ENCODE results near the gene DPP3.
A peak's percentile ranks its signal among the peaks of the same experiment; 100 is the strongest.

The DPP3 gene

DNA sequence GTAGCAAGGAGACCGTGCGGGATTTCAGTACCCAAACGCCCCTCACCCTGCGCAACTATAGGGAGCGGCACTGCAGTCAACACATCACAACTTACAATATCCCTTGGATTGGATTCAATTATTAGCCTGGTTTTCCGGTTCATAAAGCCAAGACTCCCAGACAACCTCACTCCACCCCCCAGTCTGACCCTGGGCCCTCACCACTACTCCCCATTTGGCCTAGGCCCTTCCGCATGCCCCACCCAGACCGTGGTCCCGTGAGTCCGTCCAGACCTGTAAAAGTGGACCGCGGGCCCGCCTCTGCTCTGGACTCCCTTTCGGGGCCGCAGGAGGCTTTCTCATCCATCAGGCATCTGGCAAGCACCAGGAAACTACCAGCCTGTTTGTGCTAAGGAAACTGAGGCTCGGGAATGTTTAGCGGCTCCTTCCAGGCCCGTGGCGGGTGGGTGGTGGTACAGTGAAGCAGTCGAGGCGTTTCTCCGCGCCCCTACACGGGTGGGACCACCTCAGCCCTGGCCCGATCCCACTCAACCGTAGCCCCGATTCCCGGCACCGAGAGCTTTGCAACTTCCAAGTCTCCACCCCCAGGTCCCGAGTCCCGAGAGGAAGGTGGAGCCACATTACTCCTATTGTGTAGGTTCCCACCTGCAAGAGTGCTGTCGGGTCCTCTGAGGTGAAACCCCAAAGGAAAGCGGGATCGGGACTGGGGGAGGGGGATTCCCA, 679 bp upstream of the DPP3 start:
- peak overlapping the region; percentile 91 for H3K9ac ChIP-seq (ENCODE audit: low read depth, low read length, poor library complexity)
- peak overlapping the region; percentile 7 for H4K91ac ChIP-seq (ENCODE audit: low read depth, low read length, poor library complexity)

DNA sequence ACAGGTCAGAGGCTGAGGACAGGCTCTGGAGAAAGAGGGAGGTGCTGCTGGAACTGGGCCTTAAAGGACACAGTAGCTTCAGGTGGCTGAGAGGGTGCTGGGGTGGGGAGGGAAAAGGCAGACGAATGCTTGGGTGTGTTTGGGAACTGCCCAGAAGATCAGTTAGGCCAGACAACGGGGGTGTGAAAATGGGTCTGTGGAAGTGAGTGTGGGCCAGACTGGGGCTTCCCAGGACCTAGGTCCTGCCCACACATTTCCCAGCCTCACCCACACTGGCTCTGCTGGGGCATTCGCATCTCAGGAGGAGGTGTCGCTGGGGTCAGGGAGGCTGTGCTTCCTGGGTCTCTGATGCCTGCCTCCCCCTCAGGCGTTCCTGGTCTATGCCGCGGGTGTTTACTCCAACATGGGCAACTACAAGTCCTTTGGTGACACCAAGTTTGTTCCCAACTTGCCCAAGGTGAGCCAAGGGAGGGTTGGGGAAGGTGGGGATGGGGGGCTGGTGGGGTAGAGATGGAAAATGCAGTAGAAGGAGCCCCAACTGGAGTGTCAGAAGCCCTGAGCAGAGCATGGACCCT, 4.7 kb downstream of the DPP3 start:
- H4K8ac ChIP-seq (ENCODE audit: low read depth, low read length) = no peak overlapping the region
- no peaks in the 10 kb centered on the region for H3K9me3 ChIP-seq (replicated peaks in 1 of 2; ENCODE audit: control insufficient read depth in 2 of 2, insufficient read depth in 1 of 2, low read depth in 1 of 2, low read length in 2 of 2)
- DNase-seq (ENCODE audit: low spot score) = no peak
- no peak overlapping the region for H3K14ac ChIP-seq (ENCODE audit: low read length)
- no peak overlapping the region for H3K4me3 ChIP-seq (ENCODE audit: low read length in 2 of 2)
- no peak overlapping the region for H2BK12ac ChIP-seq (ENCODE audit: low read length)
- H3K4ac ChIP-seq (ENCODE audit: low read length) = no peak overlapping the region
- H3K18ac ChIP-seq (ENCODE audit: low read length) = no peak overlapping the region
- H2BK15ac ChIP-seq (ENCODE audit: low read length) = no peak overlapping the region
- H4K91ac ChIP-seq (ENCODE audit: low read depth, low read length, poor library complexity) = no peak overlapping the region
- H3K4me1 ChIP-seq (ENCODE audit: control insufficient read depth in 2 of 2, insufficient read depth in 1 of 2, low read depth in 1 of 2, low read length in 2 of 2) = no peaks in the 10 kb centered on the region
- no peak overlapping the region for H3K23ac ChIP-seq (ENCODE audit: low read depth, low read length, poor library complexity)
- peaks cover 6% of the 10 kb centered on the region for H3K79me1 ChIP-seq (ENCODE audit: low read depth, low read length)
- H2BK5ac ChIP-seq (ENCODE audit: low read length) = no peak overlapping the region
- H3K9ac ChIP-seq (ENCODE audit: low read depth, low read length, poor library complexity) = no peak overlapping the region
- H3K36me3 ChIP-seq (replicated peaks in 1 of 2; ENCODE audit: control insufficient read depth in 2 of 2, insufficient read depth in 2 of 2, low read length in 2 of 2) = peaks cover 23 to 52% of the 10 kb centered on the region in 2 donors
- WGBS, 2 donors (ENCODE audit: extremely low coverage in 2 of 2, insufficient read length in 2 of 2, insufficient replicate concordance in 1 of 2) = no CpG with 5 or more reads among the region's 7 CpGs
- H3K4me2 ChIP-seq (ENCODE audit: insufficient read depth, low read length, poor library complexity, severe bottlenecking) = no peak overlapping the region
- no peak overlapping the region for H2AK5ac ChIP-seq (ENCODE audit: low read depth, low read length)
- H2BK120ac ChIP-seq (ENCODE audit: low read depth, low read length) = no peak overlapping the region
- H3K27ac ChIP-seq (replicated peaks; ENCODE audit: low read length) = no peak overlapping the region
- H2AFZ ChIP-seq (ENCODE audit: low read length) = no peak overlapping the region
- H3K27me3 ChIP-seq (ENCODE audit: control insufficient read depth in 3 of 3, insufficient read depth in 3 of 3, low read depth in 1 of 3, low read length in 3 of 3) = no peaks in the 10 kb centered on the region

More for the DNA sequence above, 679 bp upstream of the DPP3 start:
- Histone ChIP-seq H2BK12ac (ENCODE audit: low read length) (no peak overlapping the region), H3K14ac (ENCODE audit: low read length) (no peak overlapping the region), H2BK120ac (ENCODE audit: low read depth, low read length) (no peak overlapping the region), H3K36me3 (replicated peaks in 1 of 2; ENCODE audit: control insufficient read depth in 2 of 2, insufficient read depth in 2 of 2, low read length in 2 of 2) (peaks cover 8 to 31% of the 10 kb centered on the region in 2 donors), H3K27me3 (ENCODE audit: control insufficient read depth in 3 of 3, insufficient read depth in 3 of 3, low read depth in 1 of 3, low read length in 3 of 3) (no peaks in the 10 kb centered on the region), H3K79me1 (ENCODE audit: low read depth, low read length) (peaks cover 4% of the 10 kb centered on the region), H4K8ac (ENCODE audit: low read depth, low read length) (no peak overlapping the region), H3K23ac (ENCODE audit: low read depth, low read length, poor library complexity) (peak overlapping the region; percentile 50), H3K18ac (ENCODE audit: low read length) (peak overlapping the region; percentile 94), H3K27ac (replicated peaks; ENCODE audit: low read length) (peak overlapping the region; percentile 85), H2AFZ (ENCODE audit: low read length) (peak overlapping the region; percentile 90), H3K4me2 (ENCODE audit: insufficient read depth, low read length, poor library complexity, severe bottlenecking) (peak overlapping the region; percentile 81), H3K4me3 (ENCODE audit: low read length in 2 of 2) (peak overlapping the region; percentile 92), H2AK5ac (ENCODE audit: low read depth, low read length) (peak overlapping the region; percentile 95), H3K4me1 (ENCODE audit: control insufficient read depth in 2 of 2, insufficient read depth in 1 of 2, low read depth in 1 of 2, low read length in 2 of 2) (peaks cover 0 to 15% of the 10 kb centered on the region in 2 donors), H3K9me3 (replicated peaks in 1 of 2; ENCODE audit: control insufficient read depth in 2 of 2, insufficient read depth in 1 of 2, low read depth in 1 of 2, low read length in 2 of 2) (no peaks in the 10 kb centered on the region), H2BK15ac (ENCODE audit: low read length) (no peak overlapping the region), H3K4ac (ENCODE audit: low read length) (peak overlapping the region; percentile 39), H2BK5ac (ENCODE audit: low read length) (peak overlapping the region; percentile 84)
- no CpG with 5 or more reads among the region's 34 CpGs for WGBS, 2 donors (ENCODE audit: extremely low coverage in 2 of 2, insufficient read length in 2 of 2, insufficient replicate concordance in 1 of 2)
- no peak for DNase-seq (ENCODE audit: low spot score)

- no peak for DNase-seq (ENCODE audit: low spot score)
- Histone ChIP-seq H4K8ac (ENCODE audit: low read depth, low read length) (no peak overlapping the region), H2BK120ac (ENCODE audit: low read depth, low read length) (no peak overlapping the region), H3K14ac (ENCODE audit: low read length) (no peak overlapping the region), H3K9me3 (replicated peaks in 1 of 2; ENCODE audit: control insufficient read depth in 2 of 2, insufficient read depth in 1 of 2, low read depth in 1 of 2, low read length in 2 of 2) (peaks cover 0 to 2% of the 10 kb centered on the region in 2 donors), H3K79me1 (ENCODE audit: low read depth, low read length) (peaks cover 6% of the 10 kb centered on the region), H2AK5ac (ENCODE audit: low read depth, low read length) (no peak overlapping the region), H3K4me1 (ENCODE audit: control insufficient read depth in 2 of 2, insufficient read depth in 1 of 2, low read depth in 1 of 2, low read length in 2 of 2) (no peaks in the 10 kb centered on the region), H2BK5ac (ENCODE audit: low read length) (peak overlapping the region; percentile 35), H3K4me3 (ENCODE audit: low read length in 2 of 2) (no peak overlapping the region), H2BK15ac (ENCODE audit: low read length) (no peak overlapping the region), H3K27ac (replicated peaks; ENCODE audit: low read length) (no peak overlapping the region), H3K18ac (ENCODE audit: low read length) (no peak overlapping the region), H3K27me3 (ENCODE audit: control insufficient read depth in 3 of 3, insufficient read depth in 3 of 3, low read depth in 1 of 3, low read length in 3 of 3) (no peaks in the 10 kb centered on the region), H3K4ac (ENCODE audit: low read length) (no peak overlapping the region), H4K91ac (ENCODE audit: low read depth, low read length, poor library complexity) (no peak overlapping the region), H3K4me2 (ENCODE audit: insufficient read depth, low read length, poor library complexity, severe bottlenecking) (no peak overlapping the region), H2AFZ (ENCODE audit: low read length) (no peak overlapping the region), H3K23ac (ENCODE audit: low read depth, low read length, poor library complexity) (no peak overlapping the region), H3K9ac (ENCODE audit: low read depth, low read length, poor library complexity) (no peak overlapping the region), H2BK12ac (ENCODE audit: low read length) (no peak overlapping the region), H3K36me3 (replicated peaks in 1 of 2; ENCODE audit: control insufficient read depth in 2 of 2, insufficient read depth in 2 of 2, low read length in 2 of 2) (peaks cover 37 to 73% of the 10 kb centered on the region in 2 donors)
- no CpG with 5 or more reads among the region's 10 CpGs for WGBS, 2 donors (ENCODE audit: extremely low coverage in 2 of 2, insufficient read length in 2 of 2, insufficient replicate concordance in 1 of 2)
Observed at GRCh38 chr11:66488957-66489356, 8.7 kb downstream of the DPP3 start.

- no peak overlapping the region for H3K23ac ChIP-seq (ENCODE audit: low read depth, low read length, poor library complexity)
- H2BK15ac ChIP-seq (ENCODE audit: low read length) = no peak overlapping the region
- no peak overlapping the region for H2BK12ac ChIP-seq (ENCODE audit: low read length)
- no peak overlapping the region for H3K14ac ChIP-seq (ENCODE audit: low read length)
- no peak overlapping the region for H2BK5ac ChIP-seq (ENCODE audit: low read length)
- no peak overlapping the region for H2AFZ ChIP-seq (ENCODE audit: low read length)
- whole genome bisulfite sequencing, 2 donors (ENCODE audit: extremely low coverage in 2 of 2, insufficient read length in 2 of 2, insufficient replicate concordance in 1 of 2) = no CpG with 5 or more reads among the region's 7 CpGs
- H3K27me3 ChIP-seq (ENCODE audit: control insufficient read depth in 3 of 3, insufficient read depth in 3 of 3, low read depth in 1 of 3, low read length in 3 of 3) = no peaks in the 10 kb centered on the region
- H3K18ac ChIP-seq (ENCODE audit: low read length) = no peak overlapping the region
- peaks cover 0 to 2% of the 10 kb centered on the region in 2 donors for H3K9me3 ChIP-seq (replicated peaks in 1 of 2; ENCODE audit: control insufficient read depth in 2 of 2, insufficient read depth in 1 of 2, low read depth in 1 of 2, low read length in 2 of 2)
- no peaks in the 10 kb centered on the region for H3K4me1 ChIP-seq (ENCODE audit: control insufficient read depth in 2 of 2, insufficient read depth in 1 of 2, low read depth in 1 of 2, low read length in 2 of 2)
- no peak overlapping the region for H2BK120ac ChIP-seq (ENCODE audit: low read depth, low read length)
- no peak overlapping the region for H3K4me2 ChIP-seq (ENCODE audit: insufficient read depth, low read length, poor library complexity, severe bottlenecking)
- H3K79me1 ChIP-seq (ENCODE audit: low read depth, low read length) = peaks cover 6% of the 10 kb centered on the region
- no peak overlapping the region for H4K8ac ChIP-seq (ENCODE audit: low read depth, low read length)
- H3K9ac ChIP-seq (ENCODE audit: low read depth, low read length, poor library complexity) = no peak overlapping the region
- H3K4me3 ChIP-seq (ENCODE audit: low read length in 2 of 2) = no peak overlapping the region
- H2AK5ac ChIP-seq (ENCODE audit: low read depth, low read length) = no peak overlapping the region
- H4K91ac ChIP-seq (ENCODE audit: low read depth, low read length, poor library complexity) = no peak overlapping the region
- H3K36me3 ChIP-seq (replicated peaks in 1 of 2; ENCODE audit: control insufficient read depth in 2 of 2, insufficient read depth in 2 of 2, low read length in 2 of 2) = peaks cover 39 to 80% of the 10 kb centered on the region in 2 donors
- no peak overlapping the region for H3K27ac ChIP-seq (replicated peaks; ENCODE audit: low read length)
- no peak for DNase-seq (ENCODE audit: low spot score)
- no peak overlapping the region for H3K4ac ChIP-seq (ENCODE audit: low read length)
Observed at GRCh38 chr11:66489636-66490035, 9.4 kb downstream of the DPP3 start.
